Spleen (tissue), 11 donors: Measurements from ENCODE around the gene MATN1. TPM values are rescaled to one million over a fixed set of nuclear protein-coding genes. Genes with fewer than 3 reads are reported as not detected.
A peak's percentile ranks its signal among the peaks of the same experiment; 100 is the strongest.

Experiments used
- DNase-seq: peaks from one replicate; pipeline ENCODE4 v3.0.0-alpha.2; 2020
- H3K27ac ChIP-seq, 8 donors: fragments of 200-600 bp; sonication (generic) in 7 of 8; 1 replicate in 4 of 8; 2 replicates in 4 of 8; pipeline versions ENCODE4 v1.5.0 to v1.8.0; 2016 to 2021; ENCODE audit warnings: inconsistent platforms in 4 of 8, mild to moderate bottlenecking in 4 of 8, moderate library complexity in 1 of 8
- H3K27me3 ChIP-seq, 7 donors: fragments of 200-600 bp; sonication (generic) in 6 of 7; replicated peaks in 1 of 7; 1 replicate in 4 of 7; 2 replicates in 3 of 7; pipeline versions ENCODE4 v1.5.0 to v1.8.0; 2016 to 2021; ENCODE audit warnings: inconsistent platforms in 3 of 7, mild to moderate bottlenecking in 1 of 7
- H3K36me3 ChIP-seq, 6 donors: fragments of 200-600 bp; sonication (generic) in 5 of 6; 1 replicate in 4 of 6; 2 replicates in 2 of 6; pipeline versions ENCODE4 v1.5.0 to v1.8.0; 2016 to 2021; ENCODE audit warnings: inconsistent platforms in 2 of 6
- H3K4me1 ChIP-seq, 6 donors: fragments of 200-600 bp; sonication (generic) in 5 of 6; 1 replicate in 3 of 6; 2 replicates in 3 of 6; pipeline versions ENCODE4 v1.5.0 to v1.8.0; 2016 to 2021; ENCODE audit warnings: inconsistent platforms in 3 of 6
- H3K4me3 ChIP-seq, 8 donors: fragments of 200-600 bp; sonication (generic) in 7 of 8; 1 replicate in 4 of 8; 2 replicates in 4 of 8; pipeline versions ENCODE4 v1.5.0 to v1.8.0; 2016 to 2021; ENCODE audit warnings: inconsistent platforms in 4 of 8, mild to moderate bottlenecking in 4 of 8, moderate library complexity in 2 of 8
- H3K9me3 ChIP-seq, 8 donors: fragments of 200-600 bp; sonication (generic) in 7 of 8; 1 replicate in 4 of 8; 2 replicates in 4 of 8; pipeline versions ENCODE4 v1.5.0 to v1.8.0; 2016 to 2021; ENCODE audit warnings: inconsistent platforms in 4 of 8
- CTCF ChIP-seq, 11 experiments: fragments of 200-600 bp in 7 of 11; fragments of 450-650 bp in 4 of 11; sonication (generic) in 4 of 11; IDR thresholded peaks in 8 of 11; conservative IDR thresholded peaks in 3 of 11; 1 replicate in 7 of 11; 2 replicates in 4 of 11; pipeline versions ENCODE4 v1.4.0 to v1.8.0; 2016 to 2021; ENCODE audit warnings: antibody characterized with exemption in 11 of 11, inconsistent platforms in 4 of 11, mild to moderate bottlenecking in 1 of 11
- POLR2A ChIP-seq, 3 donors: fragments of 450-650 bp; IDR thresholded peaks; one replicate each; pipeline ENCODE4 v1.5.1; 2017; ENCODE audit warnings: antibody characterized with exemption in 3 of 3, mild to moderate bottlenecking in 1 of 3
- POLR2AphosphoS5 ChIP-seq, 3 donors: sonication (generic); formaldehyde crosslinking; IDR thresholded peaks; one replicate each; pipeline ENCODE4 v1.5.1; 2017; ENCODE audit warnings: antibody characterized with exemption in 3 of 3
- WGBS, 5 donors: extraction: QIAGEN DNeasy Blood & Tissue Kit in 3 of 5; methylation state at CpG; one replicate each; pipeline versions ENCODE4 v1.1.5 to v1.1.7; 2013 to 2018; 5-methylcytosine and 5-hydroxymethylcytosine counted together
- intact Hi-C: fragments of 100-400 bp; cut with DNase I; formaldehyde crosslinking; loops from one replicate; pipeline ENCODE4 v1.15.0; 2023; ENCODE audit warnings: low total_unique reads
- polyA plus RNA-seq, 3 donors: library from polyadenylated mRNA; stranded (reverse); fragments of 200-250 nt; gene quantifications; one replicate each; pipeline ENCODE4 v1.2.1, GENCODE V29; 2013
- total RNA-seq, 7 donors: library from RNA; depleted of rRNA in 3 of 7; stranded (reverse); fragments of >200 nt in 3 of 7; fragmentation: NEBNext Ultra II Directional in 4 of 7; extraction: Animal tissue kit (Norgen Biotek cat#: 25700) in 4 of 7; gene quantifications; one replicate each; pipeline versions ENCODE4 v1.1.0 to v1.2.1, GENCODE V29; 2016 to 2021
- donor health status: healthy with polysubstance abuse.
- donor health status: DM: no; HTN: no; CAD: no; lungs with moderate emphysema.
- donor health status: DM: no; HTN: no; CAD: no.
- donor health status: Bipolar disorder and iron deficiency.
- donor health status: healthy.
- donor health status: DM: no; HTN: no; CAD: no.
- donor health status: DM: yes; HTN: yes; CAD: no.

Gene MATN1
- total and polyA plus RNA-seq, 10 donors = 0.04 to 1.1 (median 0.54) TPM; not detected in 1

DNA sequence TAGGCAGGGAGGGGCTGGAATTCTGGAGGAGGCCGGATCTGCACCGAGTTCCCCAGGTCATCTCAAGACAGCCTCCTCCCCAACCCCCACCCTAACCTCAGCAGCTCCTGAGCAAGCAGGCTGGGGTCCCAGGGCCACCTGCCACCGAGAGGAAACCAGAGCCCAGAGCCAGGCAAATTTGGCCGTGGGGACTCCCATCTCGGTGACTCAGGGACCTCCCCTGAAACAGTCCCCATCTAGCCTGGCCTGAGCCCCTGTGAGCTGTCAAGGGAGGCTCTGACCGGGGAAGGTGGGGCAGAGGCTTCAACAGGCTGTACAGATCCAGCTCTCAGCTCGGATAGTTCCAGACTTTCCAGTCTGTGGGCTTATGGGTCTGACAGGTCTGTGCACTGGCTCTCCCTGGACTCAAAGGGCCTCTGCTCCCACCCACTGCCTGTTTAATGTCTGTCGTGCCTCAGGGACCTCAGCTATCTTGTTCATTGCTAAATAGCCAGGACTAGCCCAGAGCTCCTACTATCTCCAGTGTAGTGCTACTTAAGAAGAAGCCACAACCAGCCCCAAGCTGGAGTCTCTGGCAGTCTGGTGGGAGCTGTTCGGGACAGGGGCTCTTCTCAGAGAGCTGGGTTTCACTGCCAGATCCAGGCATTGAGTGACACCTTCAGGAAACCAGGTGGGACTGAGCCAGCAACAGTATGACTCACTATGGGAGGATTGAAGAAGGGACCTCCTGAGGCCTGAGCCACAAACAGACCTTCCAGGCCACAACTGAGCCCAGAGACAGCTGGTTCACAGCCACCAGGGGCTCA, 25.6 kb downstream of the MATN1 start:
- H3K27me3 ChIP-seq = peaks cover 0 to 9% (median 0%) of the 10 kb centered on the region in 7 donors
- intact Hi-C loops = no loop called here
- no peak overlapping the region for H3K27ac ChIP-seq
- 58 to 68% (median 67%) methylated on average over 5 to 9 of the region's 9 CpGs for WGBS, 5 donors
- H3K36me3 ChIP-seq = no peaks in the 10 kb centered on the region
- H3K4me3 ChIP-seq = no peak overlapping the region
- DNase-seq = peak; percentile 59
- H3K9me3 ChIP-seq = no peaks in the 10 kb centered on the region
- no peak for TF ChIP-seq POLR2A (IDR thresholded peaks at IDR 0.05)
- TF ChIP-seq CTCF (IDR thresholded peaks at IDR 0.05 in 8 of 11, conservative IDR thresholded peaks at IDR 0.05 in 3 of 11) = no peak
- no peak for TF ChIP-seq POLR2AphosphoS5 (IDR thresholded peaks at IDR 0.05)
- no peaks in the 10 kb centered on the region for H3K4me1 ChIP-seq

GRCh38 chr1:30696831-30697230, 26.6 kb downstream of the MATN1 start:
- H3K27me3 ChIP-seq = peaks cover 0 to 15% (median 0%) of the 10 kb centered on the region in 7 donors
- no peak for DNase-seq
- no peak overlapping the region for H3K4me3 ChIP-seq
- no peaks in the 10 kb centered on the region for H3K9me3 ChIP-seq
- no peaks in the 10 kb centered on the region for H3K36me3 ChIP-seq
- TF ChIP-seq POLR2AphosphoS5 (IDR thresholded peaks at IDR 0.05) = no peak
- TF ChIP-seq POLR2A (IDR thresholded peaks at IDR 0.05) = no peak
- H3K27ac ChIP-seq = no peak overlapping the region
- intact Hi-C loops = no loop called here
- 87 to 95% (median 91%) methylated on average over 6 of the region's 6 CpGs for WGBS, 5 donors
- H3K4me1 ChIP-seq = no peaks in the 10 kb centered on the region

DNA sequence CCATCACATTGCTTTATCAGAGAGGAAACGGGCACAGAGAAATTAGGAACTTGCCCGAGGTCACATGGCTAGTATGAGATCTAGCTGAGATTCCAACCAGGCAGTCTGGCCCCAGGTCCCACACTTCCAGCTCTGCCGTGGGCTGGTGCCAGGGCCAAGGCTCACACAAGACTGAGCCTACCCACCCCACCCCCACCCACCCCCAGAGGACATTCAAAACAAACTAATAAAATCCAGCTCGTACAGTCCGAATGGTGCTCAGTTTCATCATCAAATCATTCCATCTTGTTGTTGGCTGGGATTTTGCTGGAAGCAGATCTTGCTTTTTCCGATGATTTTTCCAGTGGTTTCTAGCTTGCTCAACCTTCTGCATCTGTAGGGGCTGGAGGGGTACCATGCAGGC, 27.9 kb downstream of the MATN1 start:
- Histone ChIP-seq H3K4me3 (no peak overlapping the region), H3K27ac (no peak overlapping the region), H3K4me1 (no peaks in the 10 kb centered on the region), H3K27me3 (peaks cover 0 to 15% (median 0%) of the 10 kb centered on the region in 7 donors), H3K36me3 (no peaks in the 10 kb centered on the region), H3K9me3 (no peaks in the 10 kb centered on the region)
- TF ChIP-seq POLR2AphosphoS5 (IDR thresholded peaks at IDR 0.05) (no peak), POLR2A (IDR thresholded peaks at IDR 0.05) (no peak), CTCF (IDR thresholded peaks at IDR 0.05 in 8 of 11, conservative IDR thresholded peaks at IDR 0.05 in 3 of 11) (no peak)
- no peak for DNase-seq
- intact Hi-C loops = no loop called here
- 36 to 51% (median 45%) methylated on average over 6 of the region's 6 CpGs for WGBS, 5 donors

DNA sequence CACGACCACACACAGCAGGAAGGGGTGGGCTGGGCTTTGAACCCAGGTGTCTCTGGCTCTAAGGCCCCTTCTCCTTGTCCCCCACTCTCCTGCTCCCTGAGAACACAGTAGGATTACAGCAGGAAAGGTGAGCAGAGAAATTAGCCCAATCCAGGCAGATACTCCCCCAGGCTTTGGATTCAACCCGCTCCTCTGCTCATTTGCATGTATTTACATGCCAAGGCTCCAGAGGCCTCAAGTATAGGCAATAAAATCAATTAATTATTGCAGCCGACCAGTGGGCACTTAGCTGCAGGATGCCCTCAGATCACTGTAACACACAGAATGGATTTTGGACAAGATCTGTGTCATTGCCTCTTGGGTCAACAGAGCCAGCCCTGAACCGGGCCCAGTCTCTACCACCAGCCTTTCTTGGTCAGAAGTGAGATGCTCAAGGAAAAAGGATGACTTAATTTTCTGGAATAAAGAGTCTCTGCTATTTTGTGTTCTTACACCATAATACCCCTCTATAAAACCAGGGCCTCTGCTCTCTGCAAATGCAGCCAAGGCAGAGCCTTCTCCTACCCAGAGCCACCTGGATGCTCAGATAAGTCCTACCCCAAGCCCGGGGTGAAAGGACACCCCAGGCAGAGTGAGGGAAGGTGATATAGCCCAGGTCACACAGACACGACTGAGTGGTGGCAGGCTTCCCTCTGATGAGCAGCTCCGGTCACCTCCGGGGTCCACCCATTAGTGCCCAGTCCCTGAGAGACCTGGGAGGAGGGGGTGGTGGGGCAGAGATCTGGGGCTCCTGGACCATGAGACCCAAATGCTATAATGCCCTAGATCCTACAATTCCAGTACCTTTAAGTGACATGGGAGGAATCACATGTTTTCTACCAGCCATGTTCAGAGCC, 28.9 kb downstream of the MATN1 start:
- 70 to 77% (median 75%) methylated on average over 7 to 8 of the region's 8 CpGs for WGBS, 5 donors
- Histone ChIP-seq H3K9me3 (no peaks in the 10 kb centered on the region), H3K27me3 (peaks cover 0 to 15% (median 0%) of the 10 kb centered on the region in 7 donors), H3K27ac (no peak overlapping the region), H3K36me3 (no peaks in the 10 kb centered on the region), H3K4me1 (no peaks in the 10 kb centered on the region), H3K4me3 (no peak overlapping the region)
- intact Hi-C loops = no loop called here
- TF ChIP-seq POLR2AphosphoS5 (IDR thresholded peaks at IDR 0.05) (no peak), POLR2A (IDR thresholded peaks at IDR 0.05) (no peak), CTCF (IDR thresholded peaks at IDR 0.05 in 8 of 11, conservative IDR thresholded peaks at IDR 0.05 in 3 of 11) (no peak)
- no peak for DNase-seq
